GM23248 (cell line): ENCODE measurements around the gene SCML2. TPM values are rescaled to one million over a fixed set of nuclear protein-coding genes. Genes with fewer than 3 reads are reported as not detected.

Experiments used
- DNase-seq: peaks from one replicate; pipeline ENCODE4 v3.0.0-alpha.2; 2015
- H2AFZ ChIP-seq: fragments of 200-600 bp; sonication (generic); 2 replicates; pipeline ENCODE4 v1.6.1; 2016; ENCODE audit warnings: antibody characterized with exemption
- H3F3A ChIP-seq: fragments of 200-600 bp; sonication (generic); 2 replicates; pipeline ENCODE4 v1.6.1; 2016; ENCODE audit warnings: mild to moderate bottlenecking, antibody characterized with exemption, mixed run types; ENCODE audit not compliant: insufficient read depth
- H3K27ac ChIP-seq: fragments of 200-600 bp; sonication (generic); 2 replicates; pipeline ENCODE4 v1.5.1; 2016; ENCODE audit warnings: mild to moderate bottlenecking
- H3K27me3 ChIP-seq: fragments of 200-600 bp; sonication (generic); replicated peaks from 2 replicates; pipeline ENCODE4 v1.6.1; 2016; ENCODE audit warnings: mild to moderate bottlenecking; ENCODE audit not compliant: insufficient read depth
- H3K36me3 ChIP-seq: fragments of 200-600 bp; sonication (generic); 2 replicates; pipeline ENCODE4 v1.6.1; 2016; ENCODE audit warnings: low read depth, mild to moderate bottlenecking
- H3K4me1 ChIP-seq: fragments of 200-600 bp; sonication (generic); 2 replicates; pipeline ENCODE4 v1.6.1; 2016; ENCODE audit warnings: mild to moderate bottlenecking; ENCODE audit not compliant: insufficient read depth
- H3K4me2 ChIP-seq: fragments of 200-600 bp; sonication (generic); one replicate; pipeline ENCODE4 v1.6.1; 2016; ENCODE audit warnings: mild to moderate bottlenecking; ENCODE audit not compliant: unreplicated experiment
- H3K4me3 ChIP-seq: fragments of 200-600 bp; sonication (generic); 2 replicates; pipeline ENCODE4 v1.5.1; 2016; ENCODE audit warnings: mild to moderate bottlenecking
- H3K79me2 ChIP-seq: fragments of 200-600 bp; sonication (generic); 2 replicates; pipeline ENCODE4 v1.6.1; 2016; ENCODE audit warnings: mild to moderate bottlenecking; ENCODE audit not compliant: insufficient read depth
- H3K9ac ChIP-seq: fragments of 200-600 bp; sonication (generic); 2 replicates; pipeline ENCODE4 v1.6.1; 2016; ENCODE audit warnings: mild to moderate bottlenecking
- H3K9me2 ChIP-seq: fragments of 200-600 bp; sonication (generic); 2 replicates; pipeline ENCODE4 v1.6.1; 2016; ENCODE audit warnings: mixed run types, mild to moderate bottlenecking, moderate library complexity; ENCODE audit not compliant: insufficient read depth
- H3K9me3 ChIP-seq: fragments of 200-600 bp; sonication (generic); one replicate; pipeline ENCODE4 v1.6.1; 2017; ENCODE audit warnings: low read depth
- H4K20me1 ChIP-seq: fragments of 200-600 bp; sonication (generic); 2 replicates; pipeline ENCODE4 v1.6.0; 2016; ENCODE audit not compliant: insufficient read depth
- EZH2 ChIP-seq: fragments of 200-600 bp; sonication (generic); IDR thresholded peaks from 2 replicates; pipeline ENCODE4 v1.6.1; 2018; ENCODE audit warnings: antibody characterized with exemption, mild to moderate bottlenecking; ENCODE audit not compliant: insufficient read depth, poor library complexity, severe bottlenecking
- EZH2phosphoT487 ChIP-seq: fragments of 200-600 bp; sonication (generic); IDR thresholded peaks from 2 replicates; pipeline ENCODE4 v1.6.1; 2018; ENCODE audit warnings: antibody characterized with exemption, moderate library complexity, mild to moderate bottlenecking, low read depth; ENCODE audit not compliant: insufficient read depth
- WGBS, 2 experiments: methylation state at CpG; one replicate each; pipeline ENCODE4 v1.1.6; 2015 to 2017; ENCODE audit warnings: low lambda C conversion rate in 2 of 2, low coverage in 1 of 2; ENCODE audit errors: missing lambda C conversion rate in 2 of 2; 5-methylcytosine and 5-hydroxymethylcytosine counted together
- in situ Hi-C: fragments of 300-500 bp; cut with MboI; formaldehyde crosslinking; loops from 2 replicates; pipeline ENCODE4 v1.15.0; 2020
- polyA plus RNA-seq: library from polyadenylated mRNA; unstranded; fragments of >200 nt; fragmentation: Nextera tagmentation; extraction: Ambion mirVana; gene quantifications from 2 replicates; pipeline ENCODE4 v1.2.1, GENCODE V29; 2016
- total RNA-seq: library from RNA; depleted of rRNA; stranded (reverse); fragments of >200 nt; shearing (Covaris generic); gene quantifications from 2 replicates; pipeline ENCODE4 v1.2.3, GENCODE V29; 2014

The SCML2 gene
- total and polyA plus RNA-seq, 2 experiments from 2014 or later, result 1.4 to 2.1 TPM

DNA sequence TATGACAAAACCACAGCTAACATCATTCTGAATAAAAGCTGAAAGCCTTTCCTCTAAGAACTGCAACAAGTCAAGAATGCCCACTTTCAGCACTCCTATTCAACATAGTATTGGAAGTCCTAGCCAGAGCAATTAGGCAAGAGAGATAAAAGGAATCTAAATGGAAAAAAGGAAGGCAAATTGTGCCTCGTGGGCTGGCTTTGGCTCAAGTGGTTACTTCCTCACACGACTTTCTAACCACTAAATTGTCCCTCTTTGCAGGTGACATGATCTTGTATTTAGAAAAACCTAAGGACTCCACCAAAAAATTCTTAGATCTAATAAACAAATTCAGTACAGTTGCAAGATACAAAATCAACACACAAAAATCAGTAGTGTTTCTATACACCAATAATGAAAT lies 57.2 kb downstream of the SCML2 start:
- Histone ChIP-seq H2AFZ (no peak overlapping the region), H3K9me2 (no peaks in the 10 kb centered on the region), H3K9me3 (no peaks in the 10 kb centered on the region), H3K27ac (no peak overlapping the region), H3K27me3 (no peaks in the 10 kb centered on the region), H3F3A (no peaks in the 10 kb centered on the region), H4K20me1 (no peaks in the 10 kb centered on the region), H3K36me3 (no peaks in the 10 kb centered on the region), H3K4me2 (no peak overlapping the region), H3K79me2 (no peaks in the 10 kb centered on the region), H3K4me1 (no peaks in the 10 kb centered on the region), H3K4me3 (no peak overlapping the region), H3K9ac (no peak overlapping the region)
- WGBS, 2 experiments, result 83 to 100% methylated on average over 1 to 2 of the region's 2 CpGs
- no peak for DNase-seq
- TF ChIP-seq EZH2phosphoT487 (no peak), EZH2 (no peak)
- in situ Hi-C loops, result no loop called here

DNA sequence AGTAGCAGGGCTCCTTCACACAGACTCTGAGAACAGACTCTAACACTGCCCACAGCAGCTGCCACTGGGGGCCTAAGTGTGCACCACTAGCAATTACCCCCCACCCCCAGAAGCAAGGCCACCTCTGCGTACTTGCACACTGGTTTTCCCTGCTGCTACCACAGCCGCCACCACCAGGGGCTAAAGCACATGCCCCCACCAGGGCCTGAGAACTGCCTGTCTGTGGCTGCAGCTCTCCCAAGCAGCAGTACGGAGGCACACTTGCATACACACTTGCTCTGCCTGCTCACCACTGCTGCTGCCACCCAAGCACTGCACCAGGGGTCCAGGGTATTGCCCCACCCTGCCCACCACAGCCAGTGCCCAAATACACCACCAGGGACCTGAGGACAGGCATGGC lies 59.6 kb downstream of the SCML2 start:
- Histone ChIP-seq H3K9me3 (no peaks in the 10 kb centered on the region), H3K27me3 (no peaks in the 10 kb centered on the region), H2AFZ (no peak overlapping the region), H3K27ac (no peak overlapping the region), H3K36me3 (no peaks in the 10 kb centered on the region), H3K4me1 (no peaks in the 10 kb centered on the region), H3K4me3 (no peak overlapping the region), H3K9ac (no peak overlapping the region), H3K9me2 (no peaks in the 10 kb centered on the region), H3K4me2 (no peak overlapping the region), H3K79me2 (no peaks in the 10 kb centered on the region), H4K20me1 (no peaks in the 10 kb centered on the region), H3F3A (no peaks in the 10 kb centered on the region)
- TF ChIP-seq EZH2 (no peak), EZH2phosphoT487 (no peak)
- no peak for DNase-seq
- 91 to 100% methylated on average over 2 to 3 of the region's 3 CpGs for WGBS, 2 experiments
- in situ Hi-C loops, result no loop called here

DNA sequence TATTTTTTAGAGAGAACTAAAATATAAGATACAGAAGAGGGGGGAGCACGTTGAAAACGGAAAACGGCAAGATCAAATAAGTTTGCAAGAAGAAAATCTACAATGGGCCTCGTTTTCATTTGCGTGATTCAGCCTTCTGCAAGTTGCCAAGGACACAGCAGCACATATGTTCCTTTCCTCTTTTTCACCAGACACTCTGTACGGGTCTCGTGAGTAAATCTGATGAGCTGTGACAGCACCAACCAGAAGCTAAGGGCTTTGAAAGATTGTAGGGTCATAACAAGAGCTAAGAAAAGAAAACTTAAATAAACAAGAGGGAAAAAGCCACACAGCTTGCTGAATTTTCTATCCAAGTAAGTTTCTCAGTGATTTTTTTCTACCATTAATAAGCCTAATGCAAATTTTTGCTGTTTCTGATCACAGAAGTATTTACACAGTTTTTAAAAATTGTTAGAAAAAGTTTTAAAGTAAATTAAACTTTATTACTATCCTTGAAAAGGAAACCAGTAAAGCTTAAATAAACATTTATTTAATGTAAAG lies 63.4 kb downstream of the SCML2 start:
- in situ Hi-C loops, result no loop called here
- Histone ChIP-seq H3F3A (no peaks in the 10 kb centered on the region), H3K4me3 (no peak overlapping the region), H4K20me1 (no peaks in the 10 kb centered on the region), H3K36me3 (no peaks in the 10 kb centered on the region), H2AFZ (no peak overlapping the region), H3K9ac (no peak overlapping the region), H3K4me1 (no peaks in the 10 kb centered on the region), H3K27ac (no peak overlapping the region), H3K9me3 (no peaks in the 10 kb centered on the region), H3K27me3 (no peaks in the 10 kb centered on the region), H3K79me2 (no peaks in the 10 kb centered on the region), H3K4me2 (no peak overlapping the region), H3K9me2 (no peaks in the 10 kb centered on the region)
- 37 to 38% methylated on average over 7 of the region's 7 CpGs for WGBS, 2 experiments
- no peak for DNase-seq
- TF ChIP-seq EZH2 (no peak), EZH2phosphoT487 (no peak)

DNA sequence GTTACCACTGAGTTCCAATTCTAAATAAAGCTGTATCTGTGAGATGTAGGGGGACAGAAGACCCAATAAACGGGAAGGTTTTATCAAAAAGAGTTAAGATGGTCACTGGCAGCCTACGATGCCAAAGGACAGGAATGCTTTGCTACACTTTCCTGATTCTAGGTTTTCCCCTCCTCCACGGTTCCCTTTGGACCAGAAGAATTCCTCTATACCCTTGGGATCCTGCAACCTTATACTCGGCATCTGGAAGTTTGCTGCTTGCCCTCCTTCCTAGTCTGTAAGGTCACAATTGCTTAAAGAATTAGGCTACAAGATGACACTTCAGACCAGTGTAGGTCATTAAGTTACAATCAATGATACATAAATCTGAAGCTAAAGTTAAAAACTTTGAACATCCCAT lies 64.3 kb downstream of the SCML2 start:
- no peak for TF ChIP-seq EZH2phosphoT487
- no peak for TF ChIP-seq EZH2
- no peak for DNase-seq
- Histone ChIP-seq H3K4me2 (no peak overlapping the region), H3K9me3 (no peaks in the 10 kb centered on the region), H3K4me3 (no peak overlapping the region), H3K9me2 (no peaks in the 10 kb centered on the region), H3K36me3 (no peaks in the 10 kb centered on the region), H3K27me3 (no peaks in the 10 kb centered on the region), H3K79me2 (no peaks in the 10 kb centered on the region), H4K20me1 (no peaks in the 10 kb centered on the region), H3K9ac (no peak overlapping the region), H3K4me1 (no peaks in the 10 kb centered on the region), H3K27ac (no peak overlapping the region), H2AFZ (no peak overlapping the region), H3F3A (no peaks in the 10 kb centered on the region)
- in situ Hi-C loops, result no loop called here
- 92 to 93% methylated on average over 4 of the region's 4 CpGs for WGBS, 2 experiments

DNA sequence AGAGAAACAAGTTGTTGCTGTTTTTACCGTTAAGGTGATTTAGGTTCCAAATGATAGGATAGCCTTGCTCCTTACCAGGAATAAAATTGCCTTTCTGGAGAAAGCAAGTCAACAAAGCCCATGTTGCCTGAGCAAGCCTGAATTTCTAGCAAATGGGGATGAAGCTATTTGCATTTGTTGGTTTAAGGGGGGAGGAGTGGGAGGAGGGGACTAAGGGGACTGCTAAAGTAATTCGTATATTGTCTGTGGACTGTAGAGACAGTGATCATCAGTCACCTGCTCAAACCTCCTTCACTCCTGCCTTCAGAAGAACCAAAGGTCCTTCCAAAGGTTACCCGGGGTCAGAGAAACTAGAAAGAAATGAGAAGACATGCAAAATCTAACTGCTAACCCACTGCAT lies 65.8 kb downstream of the SCML2 start:
- Histone ChIP-seq H4K20me1 (no peaks in the 10 kb centered on the region), H3F3A (no peaks in the 10 kb centered on the region), H2AFZ (no peak overlapping the region), H3K9me3 (no peaks in the 10 kb centered on the region), H3K36me3 (no peaks in the 10 kb centered on the region), H3K4me3 (no peak overlapping the region), H3K9me2 (no peaks in the 10 kb centered on the region), H3K27ac (no peak overlapping the region), H3K4me2 (no peak overlapping the region), H3K9ac (no peak overlapping the region), H3K79me2 (no peaks in the 10 kb centered on the region), H3K4me1 (no peaks in the 10 kb centered on the region), H3K27me3 (no peaks in the 10 kb centered on the region)
- no peak for DNase-seq
- TF ChIP-seq EZH2 (no peak), EZH2phosphoT487 (no peak)
- in situ Hi-C loops, result no loop called here
- WGBS, 2 experiments, result 57 to 58% methylated on average over 2 to 3 of the region's 3 CpGs
